GM12891 (cell line): Measurements from ENCODE around the gene PDE4A.
A peak's percentile ranks its signal among the peaks of the same experiment; 100 is the strongest.
"Not testable (repeated sequence)": the region's sequence is repeated elsewhere in the genome, so short reads cannot be mapped to it uniquely, and the experiment has no call there.

Experiments used
- DNase-seq: peaks from one replicate; pipeline ENCODE4 v3.0.0; 2011; ENCODE audit warnings: low spot score; ENCODE audit not compliant: insufficient read length
- FAIRE-seq: peaks from 2 replicates; lab custom pipeline; 2011; peaks lifted over from hg19 to GRCh38; lab: Jason Lieb, UNC
- PAX5 ChIP-seq: IDR thresholded peaks from 2 replicates; pipeline ENCODE4 v1.6.1; 2011; ENCODE audit warnings: low read length, moderate library complexity, mild to moderate bottlenecking; ENCODE audit not compliant: insufficient read depth, severe bottlenecking
- POLR2A ChIP-seq: IDR thresholded peaks from 2 replicates; pipeline ENCODE4 v1.6.1; 2011; ENCODE audit warnings: low read depth, low read length, control low read depth
- POLR2AphosphoS5 ChIP-seq: IDR thresholded peaks from 2 replicates; pipeline ENCODE4 v1.6.1; 2011; ENCODE audit warnings: low read depth, low read length, control low read depth
- POU2F2 ChIP-seq: IDR thresholded peaks from 2 replicates; pipeline ENCODE4 v1.6.1; 2011; ENCODE audit warnings: low read depth, mild to moderate bottlenecking, control low read depth, low read length, moderate library complexity
- SPI1 ChIP-seq: IDR thresholded peaks from 2 replicates; pipeline ENCODE4 v1.6.1; 2011; ENCODE audit warnings: low read depth, low read length, control low read depth
- TAF1 ChIP-seq: IDR thresholded peaks from 2 replicates; pipeline ENCODE4 v1.6.1; 2011; ENCODE audit warnings: low read depth, low read length, control low read depth

PDE4A gene

DNA sequence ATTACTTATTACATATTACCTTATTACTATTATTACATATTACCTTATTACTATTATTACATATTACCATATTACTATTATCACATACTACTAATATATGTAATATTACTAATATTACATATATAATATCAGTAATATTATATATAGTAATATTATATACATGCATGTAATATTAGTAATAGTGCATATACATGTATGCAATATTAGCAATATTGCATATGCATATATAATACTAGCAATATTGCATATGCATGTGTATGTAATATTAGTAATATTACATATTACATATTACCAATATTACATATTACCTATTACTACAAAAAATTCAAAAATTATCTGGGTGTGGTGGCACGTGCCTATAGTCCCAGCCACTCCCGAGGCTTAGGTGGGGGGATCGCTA lies 22.4 kb downstream of the PDE4A start:
- DNase-seq (no peak), FAIRE-seq (no peak)
- TF ChIP-seq TAF1 (no peak), POLR2A (no peak), SPI1 (no peak), POU2F2 (no peak), PAX5 (no peak), POLR2AphosphoS5 (no peak)

GRCh38 chr19:10449037-10449436 lies 28.7 kb downstream of the PDE4A start:
- TF ChIP-seq PAX5 (no peak), POLR2AphosphoS5 (no peak), TAF1 (no peak), POU2F2 (no peak), POLR2A (no peak), SPI1 (no peak)
- FAIRE-seq (no peak), DNase-seq (no peak)

DNA sequence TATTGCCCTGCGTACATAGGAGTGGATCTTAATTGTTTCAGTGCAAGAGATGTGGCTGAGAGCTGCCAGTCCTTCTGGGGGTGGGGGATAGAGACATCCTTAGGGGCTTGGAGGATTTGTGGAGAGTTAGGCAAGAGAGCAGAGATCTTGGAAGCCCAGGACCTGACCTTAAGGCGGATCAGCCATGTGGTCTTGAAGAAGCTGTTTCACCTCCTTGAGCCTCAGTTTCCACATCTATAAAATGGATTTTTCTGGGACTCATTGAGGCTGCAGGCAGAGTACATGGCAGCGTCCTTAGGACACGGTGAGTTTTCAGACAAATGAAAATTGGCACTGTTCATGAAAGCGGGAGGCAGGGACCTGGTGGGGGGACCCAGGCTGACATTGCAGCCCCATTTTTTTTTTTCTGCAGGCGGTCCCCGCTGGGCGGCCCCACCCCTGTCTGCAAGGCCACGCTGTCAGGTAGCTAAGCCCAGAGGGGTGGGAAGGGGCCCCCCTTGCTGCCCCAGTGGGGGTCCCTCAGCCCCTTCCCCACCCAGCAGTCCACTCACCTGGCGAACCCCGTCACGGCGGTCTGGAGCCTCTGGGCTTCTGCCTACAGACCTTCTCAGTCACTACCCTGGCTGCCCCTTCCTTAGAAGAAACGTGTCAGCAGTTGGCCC lies 30.0 kb downstream of the PDE4A start:
- no peak for DNase-seq
- no peak for FAIRE-seq
- no peak for TF ChIP-seq POLR2AphosphoS5
- TF ChIP-seq POU2F2 = no peak
- TF ChIP-seq TAF1 = no peak
- TF ChIP-seq PAX5 = no peak
- TF ChIP-seq SPI1 = no peak
- TF ChIP-seq POLR2A = no peak

DNA sequence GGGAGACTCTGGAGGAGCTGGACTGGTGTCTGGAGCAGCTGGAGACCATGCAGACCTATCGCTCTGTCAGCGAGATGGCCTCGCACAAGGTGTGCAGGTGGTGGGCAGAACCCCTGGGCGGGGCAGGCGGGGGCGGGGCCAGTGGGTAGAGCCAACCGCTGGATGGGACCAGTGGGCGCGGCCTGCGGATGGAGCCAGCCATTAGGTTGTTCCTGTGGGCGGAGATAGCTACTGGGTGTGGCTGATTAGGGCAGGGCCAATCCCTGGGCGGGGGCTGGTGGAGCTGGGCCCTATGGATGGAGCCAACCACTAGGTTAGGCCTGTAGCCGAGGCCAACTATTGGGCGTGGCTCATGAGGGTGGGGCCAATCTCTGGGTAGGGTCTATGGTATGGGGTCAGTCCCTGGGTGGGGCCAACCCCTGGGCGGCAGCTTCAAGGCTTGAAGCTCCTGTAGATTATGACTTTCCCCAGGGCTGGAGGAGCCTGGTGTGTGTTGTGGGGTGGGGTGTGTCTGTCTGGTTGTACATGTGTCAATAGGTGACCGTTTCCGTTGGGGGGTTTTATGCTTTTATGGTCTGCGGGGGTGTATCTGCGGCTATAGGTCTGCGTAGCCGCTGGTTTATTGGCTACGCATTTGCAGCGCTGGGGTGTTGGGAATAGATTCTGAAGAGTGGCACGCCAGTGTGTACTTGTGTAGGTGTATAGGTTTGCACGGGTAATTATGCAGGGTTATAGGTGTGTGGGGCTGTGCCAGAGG lies 30.7 kb downstream of the PDE4A start:
- TF ChIP-seq POLR2A = no peak
- TF ChIP-seq POLR2AphosphoS5 = no peak
- no peak for TF ChIP-seq TAF1
- no peak for TF ChIP-seq POU2F2
- no peak for TF ChIP-seq PAX5
- TF ChIP-seq SPI1 = no peak
- FAIRE-seq = peak; percentile 54
- DNase-seq = peak; percentile 41

DNA sequence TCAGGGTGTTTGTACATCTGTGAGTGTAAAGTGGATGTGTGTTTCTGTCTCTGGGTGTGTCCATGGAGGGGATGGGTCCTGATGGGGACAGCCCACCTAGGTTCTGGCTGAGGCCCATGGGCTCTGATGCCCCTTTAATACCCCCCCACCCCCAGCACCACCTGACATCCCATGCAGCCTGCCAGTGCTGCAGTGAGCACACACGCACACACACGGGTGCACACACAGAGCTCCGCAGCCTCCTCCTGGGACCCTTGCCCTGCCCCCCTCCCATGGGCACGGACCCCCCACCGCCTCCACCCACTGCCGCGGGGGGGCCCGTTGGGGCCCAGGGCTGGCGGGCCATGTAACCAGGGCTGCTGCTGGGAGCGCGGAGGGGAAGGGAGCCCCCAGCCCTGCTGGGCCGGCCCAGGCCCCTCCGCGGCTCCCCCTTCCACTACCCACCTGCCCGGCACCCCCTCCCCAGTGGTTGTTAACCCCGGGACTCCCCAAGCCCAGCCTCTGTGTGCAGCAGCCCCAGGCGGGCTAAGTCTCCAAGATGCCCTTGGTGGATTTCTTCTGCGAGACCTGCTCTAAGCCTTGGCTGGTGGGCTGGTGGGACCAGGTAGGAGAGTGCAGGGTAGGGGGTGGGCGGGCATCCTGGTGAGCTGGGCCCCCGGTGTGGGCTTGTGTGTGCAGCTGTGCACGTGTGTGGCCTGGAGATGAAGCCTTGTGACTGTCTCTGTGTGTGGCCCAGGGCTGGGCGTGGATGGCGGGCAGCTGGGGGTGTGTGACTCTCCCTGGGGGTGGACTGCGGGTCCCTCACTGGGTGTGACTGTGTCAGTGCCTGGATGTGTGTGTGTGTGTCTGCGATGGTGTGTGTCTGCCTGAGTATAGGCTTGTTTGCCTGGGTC lies 32.6 kb downstream of the PDE4A start:
- DNase-seq (no peak), FAIRE-seq (no peak)
- TF ChIP-seq SPI1 = no peak

- TF ChIP-seq TAF1 (no peak), SPI1 (no peak), POLR2AphosphoS5 (no peak), PAX5 (no peak), POLR2A (no peak), POU2F2 (no peak)
- DNase-seq (no peak), FAIRE-seq (no peak)
Observed at GRCh38 chr19:10453852-10454251, 33.5 kb downstream of the PDE4A start.

DNA sequence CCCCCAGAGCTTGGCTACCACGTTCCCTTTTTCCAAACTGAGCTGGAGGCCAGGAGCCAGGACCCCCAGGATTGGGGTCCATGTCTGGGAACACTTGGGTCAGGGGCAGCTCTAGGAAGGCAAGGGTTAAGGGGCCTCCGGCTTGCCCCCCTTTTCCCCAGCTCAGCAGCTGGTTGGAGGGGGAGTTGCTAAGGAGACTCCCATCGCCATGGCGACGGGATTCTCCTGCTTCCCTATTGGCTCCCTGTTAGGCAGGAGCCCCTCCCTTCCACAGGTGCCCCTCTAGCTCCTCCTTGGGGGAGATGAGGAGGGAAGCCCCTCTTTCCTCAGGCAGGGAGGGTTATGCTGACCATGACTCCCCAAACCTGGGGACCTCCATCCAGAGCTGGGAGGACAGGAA lies 33.9 kb downstream of the PDE4A start:
- TF ChIP-seq POLR2AphosphoS5 (no peak), PAX5 (no peak), SPI1 (no peak), POU2F2 (no peak), POLR2A (no peak), TAF1 (no peak)
- DNase-seq (peak; percentile 43), FAIRE-seq (no peak)

- DNase-seq, FAIRE-seq: not testable (repeated sequence)
Observed at GRCh38 chr19:10458733-10459132, 38.4 kb downstream of the PDE4A start.

DNA sequence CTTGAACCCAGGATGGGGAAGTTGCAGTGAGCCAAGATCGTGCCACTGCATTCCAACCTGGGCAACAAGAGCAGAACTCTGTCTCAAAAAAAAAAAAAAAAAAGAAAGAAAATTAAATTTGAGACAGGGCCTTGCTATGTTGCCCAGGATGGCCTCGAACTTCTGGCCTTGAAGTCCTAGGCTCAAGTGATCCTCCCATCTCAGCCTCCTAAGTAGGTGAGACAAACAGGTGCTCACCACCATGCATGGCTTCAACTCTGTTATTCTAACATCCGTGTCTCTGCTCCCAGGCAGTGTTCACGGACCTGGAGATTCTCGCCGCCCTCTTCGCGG lies 40.3 kb downstream of the PDE4A start:
- TF ChIP-seq POLR2A (no peak), PAX5 (no peak), POU2F2 (no peak), TAF1 (no peak), POLR2AphosphoS5 (no peak), SPI1 (no peak)
- FAIRE-seq (no peak), DNase-seq (no peak)
